DND-41 (cell line): Measurements from ENCODE around the gene ZNF827.

Experiments used
- EZH2 ChIP-seq: IDR thresholded peaks from 3 replicates; pipeline ENCODE4 v1.6.1; 2012; ENCODE audit warnings: borderline replicate concordance, low read depth, mild to moderate bottlenecking, moderate library complexity, low read length, inconsistent platforms; ENCODE audit not compliant: severe bottlenecking
- TF ChIP-seq, protein P1 (sequence below): IDR thresholded peaks from 2 replicates; pipeline ENCODE4 v1.5.1; 2012; ENCODE audit warnings: borderline replicate concordance, low read length, moderate library complexity, mild to moderate bottlenecking; ENCODE audit not compliant: poor library complexity, severe bottlenecking; ENCODE audit errors: extremely low read depth

DNA sequence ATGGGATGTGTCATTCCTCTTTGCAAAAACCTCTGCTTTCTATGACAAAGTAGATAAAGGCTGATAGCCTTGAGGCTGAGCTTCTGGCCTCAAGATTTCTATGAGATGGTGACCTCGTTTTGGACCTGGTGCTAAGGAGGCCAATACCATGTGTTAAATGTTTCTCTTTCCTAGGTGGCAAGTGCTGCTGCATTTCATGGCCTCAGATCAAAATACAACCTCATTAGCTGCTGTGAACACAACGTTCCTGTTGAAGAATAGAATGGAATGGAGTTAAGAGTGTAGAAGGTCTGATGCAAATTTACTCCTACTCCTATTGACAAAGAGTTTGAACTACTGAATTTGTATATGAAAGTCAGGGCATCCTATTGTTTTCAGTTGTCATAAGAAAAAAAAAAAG lies 146.6 kb downstream of the ZNF827 start:
- TF ChIP-seq, protein P1, sequence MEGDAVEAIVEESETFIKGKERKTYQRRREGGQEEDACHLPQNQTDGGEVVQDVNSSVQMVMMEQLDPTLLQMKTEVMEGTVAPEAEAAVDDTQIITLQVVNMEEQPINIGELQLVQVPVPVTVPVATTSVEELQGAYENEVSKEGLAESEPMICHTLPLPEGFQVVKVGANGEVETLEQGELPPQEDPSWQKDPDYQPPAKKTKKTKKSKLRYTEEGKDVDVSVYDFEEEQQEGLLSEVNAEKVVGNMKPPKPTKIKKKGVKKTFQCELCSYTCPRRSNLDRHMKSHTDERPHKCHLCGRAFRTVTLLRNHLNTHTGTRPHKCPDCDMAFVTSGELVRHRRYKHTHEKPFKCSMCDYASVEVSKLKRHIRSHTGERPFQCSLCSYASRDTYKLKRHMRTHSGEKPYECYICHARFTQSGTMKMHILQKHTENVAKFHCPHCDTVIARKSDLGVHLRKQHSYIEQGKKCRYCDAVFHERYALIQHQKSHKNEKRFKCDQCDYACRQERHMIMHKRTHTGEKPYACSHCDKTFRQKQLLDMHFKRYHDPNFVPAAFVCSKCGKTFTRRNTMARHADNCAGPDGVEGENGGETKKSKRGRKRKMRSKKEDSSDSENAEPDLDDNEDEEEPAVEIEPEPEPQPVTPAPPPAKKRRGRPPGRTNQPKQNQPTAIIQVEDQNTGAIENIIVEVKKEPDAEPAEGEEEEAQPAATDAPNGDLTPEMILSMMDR: no peak
- no peak for TF ChIP-seq EZH2
